Loucy (cell line): ENCODE data around the gene C12orf57.

Experiments used
- H2AFZ ChIP-seq: fragments of 200-600 bp; sonication (generic); 2 replicates; pipeline ENCODE4 v1.6.0; 2016; ENCODE audit warnings: antibody characterized with exemption, mild to moderate bottlenecking, low read length, moderate library complexity
- H3F3A ChIP-seq: fragments of 200-600 bp; 2 replicates; pipeline ENCODE4 v1.6.0; 2016; ENCODE audit warnings: antibody characterized with exemption, low read depth, mild to moderate bottlenecking
- H3K27me3 ChIP-seq: fragments of 200-600 bp; sonication (generic); 2 replicates; pipeline ENCODE4 v1.6.1; 2014; ENCODE audit warnings: low read length, mild to moderate bottlenecking; ENCODE audit not compliant: insufficient read depth, poor library complexity, severe bottlenecking
- H3K36me3 ChIP-seq: fragments of 200-600 bp; sonication (generic); 2 replicates; pipeline ENCODE4 v1.6.1; 2016; ENCODE audit warnings: low read length; ENCODE audit not compliant: insufficient read depth
- H3K4me1 ChIP-seq: fragments of 200-600 bp; sonication (generic); 2 replicates; pipeline ENCODE4 v1.5.1; 2014; ENCODE audit warnings: low read length, mild to moderate bottlenecking; ENCODE audit not compliant: insufficient read depth, poor library complexity, severe bottlenecking
- H3K4me2 ChIP-seq: fragments of 200-600 bp; sonication (generic); 2 replicates; pipeline ENCODE4 v1.6.0; 2014; ENCODE audit warnings: antibody characterized with exemption, low read length, low read depth, mild to moderate bottlenecking; ENCODE audit not compliant: poor library complexity, severe bottlenecking
- H3K4me3 ChIP-seq: fragments of 200-600 bp; sonication (generic); 2 replicates; pipeline ENCODE4 v1.5.1; 2014; ENCODE audit warnings: low read length, mild to moderate bottlenecking, mixed read lengths; ENCODE audit not compliant: poor library complexity, severe bottlenecking
- H3K79me2 ChIP-seq: fragments of 200-600 bp; sonication (generic); 2 replicates; pipeline ENCODE4 v1.6.1; 2014; ENCODE audit warnings: low read length; ENCODE audit not compliant: insufficient read depth
- H3K9ac ChIP-seq: fragments of 200-600 bp; sonication (generic); 2 replicates; pipeline ENCODE4 v1.6.0; 2014; ENCODE audit warnings: mild to moderate bottlenecking, low read depth, low read length, moderate library complexity; ENCODE audit not compliant: poor library complexity, severe bottlenecking
- H3K9me2 ChIP-seq: fragments of 200-600 bp; sonication (generic); replicated peaks from 2 replicates; pipeline ENCODE4 v1.6.1; 2016; ENCODE audit warnings: low read depth, low read length, mixed read lengths
- H3K9me3 ChIP-seq: fragments of 200-600 bp; sonication (generic); 2 replicates; pipeline ENCODE4 v1.6.1; 2014; ENCODE audit warnings: mild to moderate bottlenecking, antibody characterized with exemption, low read length, low read depth; ENCODE audit not compliant: insufficient read depth
- H4K20me1 ChIP-seq: fragments of 200-600 bp; sonication (generic); 2 replicates; pipeline ENCODE4 v1.6.0; 2014; ENCODE audit warnings: antibody characterized with exemption, low read length, mild to moderate bottlenecking; ENCODE audit not compliant: insufficient read depth, poor library complexity, severe bottlenecking
- CTCF ChIP-seq: fragments of 200-600 bp; sonication (generic); conservative IDR thresholded peaks from 2 replicates; pipeline ENCODE4 v1.5.1; 2014; ENCODE audit warnings: mild to moderate bottlenecking, antibody characterized with exemption, low read length
- EZH2phosphoT487 ChIP-seq: fragments of 200-600 bp; IDR thresholded peaks from 2 replicates; pipeline ENCODE4 v1.6.1; 2018; ENCODE audit warnings: antibody characterized with exemption, mild to moderate bottlenecking, moderate library complexity, borderline replicate concordance

The C12orf57 gene

GRCh38 chr12:6932766-6933165 is 11.1 kb upstream of the C12orf57 start:
- peaks cover 39% of the 10 kb centered on the region for H3K4me1 ChIP-seq
- no peak overlapping the region for H3K4me3 ChIP-seq
- peak overlapping the region; percentile 21 for H3K4me2 ChIP-seq
- peaks cover 74% of the 10 kb centered on the region for H3K79me2 ChIP-seq
- peaks cover 10% of the 10 kb centered on the region; the same call in 1 of the 2 replicates for H3F3A ChIP-seq
- H2AFZ ChIP-seq, result no peak overlapping the region
- peaks cover 23% of the 10 kb centered on the region; the same call in 1 of the 2 replicates for H3K36me3 ChIP-seq
- no peaks in the 10 kb centered on the region for H3K27me3 ChIP-seq
- H3K9me2 ChIP-seq, result no peaks in the 10 kb centered on the region
- peaks cover 18% of the 10 kb centered on the region for H4K20me1 ChIP-seq
- peak overlapping the region; percentile 6 for H3K9ac ChIP-seq
- TF ChIP-seq EZH2phosphoT487, result no peak
- no peak for TF ChIP-seq CTCF
- no peaks in the 10 kb centered on the region for H3K9me3 ChIP-seq

- Histone ChIP-seq H3K36me3 (peaks cover 23% of the 10 kb centered on the region; the same call in 1 of the 2 replicates), H3K9ac (no peak overlapping the region), H3K9me3 (no peaks in the 10 kb centered on the region), H3F3A (peaks cover 10% of the 10 kb centered on the region; the same call in 1 of the 2 replicates), H3K79me2 (peaks cover 64% of the 10 kb centered on the region), H2AFZ (no peak overlapping the region), H3K27me3 (no peaks in the 10 kb centered on the region), H3K9me2 (no peaks in the 10 kb centered on the region), H4K20me1 (peaks cover 13% of the 10 kb centered on the region), H3K4me1 (peaks cover 32% of the 10 kb centered on the region), H3K4me2 (no peak overlapping the region), H3K4me3 (no peak overlapping the region)
- TF ChIP-seq EZH2phosphoT487 (no peak), CTCF (no peak)
Observed at GRCh38 chr12:6934110-6934509, 9.7 kb upstream of the C12orf57 start.

GRCh38 chr12:6935371-6936193 is 8.2 kb upstream of the C12orf57 start:
- no peak overlapping the region for H2AFZ ChIP-seq
- H3K36me3 ChIP-seq, result peaks cover 23% of the 10 kb centered on the region; the same call in 1 of the 2 replicates
- peaks cover 19% of the 10 kb centered on the region for H3K4me1 ChIP-seq
- no peaks in the 10 kb centered on the region for H3K9me2 ChIP-seq
- no peak overlapping the region for H3K4me3 ChIP-seq
- peaks cover 51% of the 10 kb centered on the region for H3K79me2 ChIP-seq
- H3K27me3 ChIP-seq, result no peaks in the 10 kb centered on the region
- peaks cover 4% of the 10 kb centered on the region for H4K20me1 ChIP-seq
- H3F3A ChIP-seq, result peaks cover 11% of the 10 kb centered on the region; the same call in 1 of the 2 replicates
- no peak for TF ChIP-seq CTCF
- no peak for TF ChIP-seq EZH2phosphoT487
- H3K9ac ChIP-seq, result peak overlapping the region; percentile 96
- no peaks in the 10 kb centered on the region for H3K9me3 ChIP-seq
- peak overlapping the region; percentile 3 for H3K4me2 ChIP-seq
